GM23338 (cell line): ENCODE measurements around the gene PPM1F. TPM values are rescaled to one million over a fixed set of nuclear protein-coding genes. Genes with fewer than 3 reads are reported as not detected.

Experiments used
- ATAC-seq: fragments of 200-7000 bp; cut with Tn5 transposase; 3 replicates; pipeline ENCODE4 v1.9.1; 2020
- DNase-seq: peaks from one replicate; pipeline ENCODE4 v3.0.0-alpha.2; 2015; ENCODE audit warnings: low spot score
- H2AFZ ChIP-seq: fragments of 200-600 bp; sonication (generic); 2 replicates; pipeline ENCODE4 v1.8.0; 2016; ENCODE audit warnings: antibody characterized with exemption, mild to moderate bottlenecking, moderate library complexity
- H3F3A ChIP-seq: fragments of 200-600 bp; sonication (generic); replicated peaks from 2 replicates; pipeline ENCODE4 v1.8.0; 2017; ENCODE audit warnings: antibody characterized with exemption, mixed run types, low read depth
- H3K27ac ChIP-seq: fragments of 200-600 bp; sonication (generic); 2 replicates; pipeline ENCODE4 v1.6.1; 2016; ENCODE audit warnings: low read depth
- H3K27me3 ChIP-seq: fragments of 200-600 bp; sonication (generic); 2 replicates; pipeline ENCODE4 v1.8.0; 2016; ENCODE audit warnings: mild to moderate bottlenecking, mixed run types, moderate library complexity; ENCODE audit not compliant: insufficient read depth
- H3K36me3 ChIP-seq: fragments of 200-600 bp; sonication (generic); 2 replicates; pipeline ENCODE4 v1.8.0; 2016; ENCODE audit warnings: mild to moderate bottlenecking; ENCODE audit not compliant: insufficient read depth
- H3K4me1 ChIP-seq: fragments of 200-600 bp; sonication (generic); 2 replicates; pipeline ENCODE4 v1.8.0; 2016; ENCODE audit warnings: mild to moderate bottlenecking, moderate library complexity; ENCODE audit not compliant: insufficient read depth
- H3K4me2 ChIP-seq: fragments of 200-600 bp; sonication (generic); 2 replicates; pipeline ENCODE4 v1.7.1; 2017; ENCODE audit warnings: mixed run types
- H3K4me3 ChIP-seq: fragments of 200-600 bp; sonication (generic); 2 replicates; pipeline ENCODE4 v1.6.1; 2016; ENCODE audit warnings: mixed run types
- H3K79me2 ChIP-seq: fragments of 200-600 bp; sonication (generic); replicated peaks from 2 replicates; pipeline ENCODE4 v1.8.0; 2017; ENCODE audit warnings: mild to moderate bottlenecking; ENCODE audit not compliant: insufficient read depth
- H3K9me2 ChIP-seq: fragments of 200-600 bp; sonication (generic); 2 replicates; pipeline ENCODE4 v1.8.0; 2017; ENCODE audit not compliant: insufficient read depth
- H4K20me1 ChIP-seq: fragments of 200-600 bp; sonication (generic); replicated peaks from 2 replicates; pipeline ENCODE4 v1.8.0; 2017; ENCODE audit warnings: mild to moderate bottlenecking; ENCODE audit not compliant: insufficient read depth
- H3K27ac Mint-ChIP-seq: 2 replicates; pipeline ENCODE4 v1.8.0; 2020; ENCODE audit warnings: inconsistent platforms, mild to moderate bottlenecking, moderate library complexity, mixed read lengths
- H3K27me3 Mint-ChIP-seq: 3 replicates; pipeline ENCODE4 v1.8.0; 2022; ENCODE audit warnings: low read depth, mild to moderate bottlenecking, moderate library complexity, mixed read lengths, inconsistent platforms; ENCODE audit not compliant: insufficient read depth, poor library complexity
- H3K36me3 Mint-ChIP-seq: 3 replicates; pipeline ENCODE4 v1.8.0; 2021; ENCODE audit warnings: low read depth, mild to moderate bottlenecking, inconsistent platforms, moderate library complexity, mixed read lengths
- H3K4me1 Mint-ChIP-seq: 3 replicates; pipeline ENCODE4 v1.8.0; 2020; ENCODE audit warnings: mild to moderate bottlenecking, inconsistent platforms, mixed read lengths
- H3K4me3 Mint-ChIP-seq: 3 replicates; pipeline ENCODE4 v1.8.0; 2021; ENCODE audit warnings: moderate library complexity, mild to moderate bottlenecking, inconsistent platforms, mixed read lengths
- H3K9me3 Mint-ChIP-seq: 3 replicates; pipeline ENCODE4 v1.8.0; 2020; ENCODE audit warnings: moderate library complexity, mild to moderate bottlenecking, inconsistent platforms, mixed read lengths
- EZH2 ChIP-seq: fragments of 200-600 bp; sonication (generic); IDR thresholded peaks from one replicate; pipeline ENCODE4 v1.8.0; 2017; ENCODE audit warnings: antibody characterized with exemption, mild to moderate bottlenecking, low read depth; ENCODE audit not compliant: unreplicated experiment
- EZH2phosphoT487 ChIP-seq: fragments of 200-600 bp; sonication (generic); IDR thresholded peaks from one replicate; pipeline ENCODE4 v1.8.1; 2018; ENCODE audit warnings: antibody characterized with exemption; ENCODE audit not compliant: unreplicated experiment
- JUNB ChIP-seq: IDR thresholded peaks from one replicate; pipeline ENCODE4 v1.6.1; 2016; ENCODE audit warnings: antibody characterized with exemption; ENCODE audit not compliant: unreplicated experiment
- NANOG ChIP-seq: IDR thresholded peaks from 2 replicates; pipeline ENCODE4 v1.6.1; 2016; ENCODE audit warnings: antibody characterized with exemption, borderline replicate concordance
- POLR2AphosphoS5 ChIP-seq: IDR thresholded peaks from 2 replicates; pipeline ENCODE4 v1.6.1; 2016; ENCODE audit warnings: antibody characterized with exemption, low read depth
- STAT1 ChIP-seq: IDR thresholded peaks from one replicate; pipeline ENCODE4 v1.6.1; 2016; ENCODE audit warnings: antibody characterized with exemption; ENCODE audit not compliant: unreplicated experiment
- ZNF114 ChIP-seq: fragments of 250-450 bp; sonication (Bioruptor Pico); IDR thresholded peaks from 2 replicates; pipeline ENCODE4 v1.5.0; 2020; ENCODE audit warnings: mild to moderate bottlenecking, moderate library complexity
- ZNF331 ChIP-seq: fragments of 250-450 bp; sonication (Bioruptor Pico); IDR thresholded peaks from 2 replicates; pipeline ENCODE4 v1.5.0; 2020; ENCODE audit warnings: low read depth, mild to moderate bottlenecking, moderate library complexity
- polyA plus RNA-seq: library from polyadenylated mRNA; unstranded; fragments of >200 nt; fragmentation: Nextera tagmentation; extraction: Ambion mirVana; gene quantifications from 2 replicates; pipeline ENCODE4 v1.2.1, GENCODE V29; 2016
- total RNA-seq: library from RNA; depleted of rRNA; stranded (reverse); fragments of >200 nt; shearing (Covaris generic); gene quantifications from 2 replicates; pipeline ENCODE4 v1.2.3, GENCODE V29; 2014
- TF ChIP-seq, protein P1 (sequence below), 2 experiments: fragments of 200-600 bp in 1 of 2; sonication (generic) in 1 of 2; conservative IDR thresholded peaks; 2 replicates each; pipeline versions ENCODE4 v1.5.1 to v1.6.1; 2016 to 2017; ENCODE audit warnings: antibody characterized with exemption in 2 of 2, low read depth in 2 of 2, mild to moderate bottlenecking in 2 of 2, moderate library complexity in 1 of 2
- TF ChIP-seq, protein P2 (sequence below): IDR thresholded peaks from 2 replicates; pipeline ENCODE4 v1.6.1; 2016; ENCODE audit warnings: antibody characterized with exemption
- TF ChIP-seq, protein P3 (sequence below): fragments of 250-450 bp; sonication (Bioruptor Pico); IDR thresholded peaks from 2 replicates; pipeline ENCODE4 v1.5.0; 2020; ENCODE audit warnings: mild to moderate bottlenecking, moderate library complexity
- TF ChIP-seq, protein P4 (sequence below): IDR thresholded peaks from one replicate; pipeline ENCODE4 v1.6.1; 2018; ENCODE audit warnings: antibody characterized with exemption; ENCODE audit not compliant: unreplicated experiment

PPM1F gene
- total and polyA plus RNA-seq, 2 experiments from 2014 or later: 7.1 to 29.3 TPM

DNA sequence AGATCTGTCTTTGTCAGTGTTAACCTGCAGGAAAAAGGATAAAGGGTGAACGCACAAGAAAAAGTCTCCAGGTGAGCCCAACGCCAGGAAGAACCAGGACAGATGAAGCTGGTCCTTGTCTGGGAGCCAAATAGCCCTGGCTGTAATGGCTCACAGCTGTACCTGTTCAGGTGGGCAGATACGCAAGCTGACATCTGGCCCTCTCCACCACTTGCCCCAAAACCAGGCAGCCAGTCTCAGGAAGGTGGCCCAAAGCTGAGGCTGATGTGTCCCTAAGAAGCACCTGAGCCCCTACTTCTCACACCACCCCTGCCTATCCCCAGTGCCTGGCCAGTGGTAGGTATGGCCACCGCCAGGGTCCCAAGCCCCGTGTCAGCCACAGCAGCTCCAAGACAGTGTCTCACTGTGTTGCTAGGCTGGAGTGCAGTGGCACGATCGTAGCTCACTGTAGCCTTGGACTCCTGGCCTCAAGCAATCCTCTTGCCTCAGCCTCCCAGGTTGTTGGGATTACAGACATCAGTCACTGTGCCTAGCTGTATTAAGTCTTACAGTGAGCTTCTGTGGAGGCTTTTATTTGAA lies 15.1 kb upstream of the PPM1F start:
- H3K4me1 ChIP-seq: no peaks in the 10 kb centered on the region
- H3K9me3 Mint-ChIP-seq: peaks cover 4% of the 10 kb centered on the region; the same call in 2 of the 3 replicates
- H3K9me2 ChIP-seq: no peaks in the 10 kb centered on the region
- no peak overlapping the region for H3K27ac Mint-ChIP-seq
- H3K27me3 ChIP-seq: no peaks in the 10 kb centered on the region
- H3F3A ChIP-seq: no peaks in the 10 kb centered on the region
- peaks cover 12% of the 10 kb centered on the region for H3K27me3 Mint-ChIP-seq
- H3K27ac ChIP-seq: no peak overlapping the region
- ATAC-seq: no peak
- H3K36me3 Mint-ChIP-seq: peaks cover 84% of the 10 kb centered on the region
- DNase-seq: no peak
- H2AFZ ChIP-seq: no peak overlapping the region
- H3K4me2 ChIP-seq: no peak overlapping the region
- H3K79me2 ChIP-seq: no peaks in the 10 kb centered on the region
- H3K4me3 Mint-ChIP-seq: no peak overlapping the region
- H4K20me1 ChIP-seq: peaks cover 6% of the 10 kb centered on the region; the same call in 1 of the 2 replicates
- no peak overlapping the region for H3K4me3 ChIP-seq
- H3K36me3 ChIP-seq: peaks cover 14% of the 10 kb centered on the region; the same call in 1 of the 2 replicates
- TF ChIP-seq ZNF331: no peak
- TF ChIP-seq, protein P1, sequence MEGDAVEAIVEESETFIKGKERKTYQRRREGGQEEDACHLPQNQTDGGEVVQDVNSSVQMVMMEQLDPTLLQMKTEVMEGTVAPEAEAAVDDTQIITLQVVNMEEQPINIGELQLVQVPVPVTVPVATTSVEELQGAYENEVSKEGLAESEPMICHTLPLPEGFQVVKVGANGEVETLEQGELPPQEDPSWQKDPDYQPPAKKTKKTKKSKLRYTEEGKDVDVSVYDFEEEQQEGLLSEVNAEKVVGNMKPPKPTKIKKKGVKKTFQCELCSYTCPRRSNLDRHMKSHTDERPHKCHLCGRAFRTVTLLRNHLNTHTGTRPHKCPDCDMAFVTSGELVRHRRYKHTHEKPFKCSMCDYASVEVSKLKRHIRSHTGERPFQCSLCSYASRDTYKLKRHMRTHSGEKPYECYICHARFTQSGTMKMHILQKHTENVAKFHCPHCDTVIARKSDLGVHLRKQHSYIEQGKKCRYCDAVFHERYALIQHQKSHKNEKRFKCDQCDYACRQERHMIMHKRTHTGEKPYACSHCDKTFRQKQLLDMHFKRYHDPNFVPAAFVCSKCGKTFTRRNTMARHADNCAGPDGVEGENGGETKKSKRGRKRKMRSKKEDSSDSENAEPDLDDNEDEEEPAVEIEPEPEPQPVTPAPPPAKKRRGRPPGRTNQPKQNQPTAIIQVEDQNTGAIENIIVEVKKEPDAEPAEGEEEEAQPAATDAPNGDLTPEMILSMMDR (conservative IDR thresholded peaks at IDR 0.05; ENCODE audit: low read depth in 2 of 2): no peak
- TF ChIP-seq, protein P2, sequence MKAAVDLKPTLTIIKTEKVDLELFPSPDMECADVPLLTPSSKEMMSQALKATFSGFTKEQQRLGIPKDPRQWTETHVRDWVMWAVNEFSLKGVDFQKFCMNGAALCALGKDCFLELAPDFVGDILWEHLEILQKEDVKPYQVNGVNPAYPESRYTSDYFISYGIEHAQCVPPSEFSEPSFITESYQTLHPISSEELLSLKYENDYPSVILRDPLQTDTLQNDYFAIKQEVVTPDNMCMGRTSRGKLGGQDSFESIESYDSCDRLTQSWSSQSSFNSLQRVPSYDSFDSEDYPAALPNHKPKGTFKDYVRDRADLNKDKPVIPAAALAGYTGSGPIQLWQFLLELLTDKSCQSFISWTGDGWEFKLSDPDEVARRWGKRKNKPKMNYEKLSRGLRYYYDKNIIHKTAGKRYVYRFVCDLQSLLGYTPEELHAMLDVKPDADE: no peak
- TF ChIP-seq, protein P3, sequence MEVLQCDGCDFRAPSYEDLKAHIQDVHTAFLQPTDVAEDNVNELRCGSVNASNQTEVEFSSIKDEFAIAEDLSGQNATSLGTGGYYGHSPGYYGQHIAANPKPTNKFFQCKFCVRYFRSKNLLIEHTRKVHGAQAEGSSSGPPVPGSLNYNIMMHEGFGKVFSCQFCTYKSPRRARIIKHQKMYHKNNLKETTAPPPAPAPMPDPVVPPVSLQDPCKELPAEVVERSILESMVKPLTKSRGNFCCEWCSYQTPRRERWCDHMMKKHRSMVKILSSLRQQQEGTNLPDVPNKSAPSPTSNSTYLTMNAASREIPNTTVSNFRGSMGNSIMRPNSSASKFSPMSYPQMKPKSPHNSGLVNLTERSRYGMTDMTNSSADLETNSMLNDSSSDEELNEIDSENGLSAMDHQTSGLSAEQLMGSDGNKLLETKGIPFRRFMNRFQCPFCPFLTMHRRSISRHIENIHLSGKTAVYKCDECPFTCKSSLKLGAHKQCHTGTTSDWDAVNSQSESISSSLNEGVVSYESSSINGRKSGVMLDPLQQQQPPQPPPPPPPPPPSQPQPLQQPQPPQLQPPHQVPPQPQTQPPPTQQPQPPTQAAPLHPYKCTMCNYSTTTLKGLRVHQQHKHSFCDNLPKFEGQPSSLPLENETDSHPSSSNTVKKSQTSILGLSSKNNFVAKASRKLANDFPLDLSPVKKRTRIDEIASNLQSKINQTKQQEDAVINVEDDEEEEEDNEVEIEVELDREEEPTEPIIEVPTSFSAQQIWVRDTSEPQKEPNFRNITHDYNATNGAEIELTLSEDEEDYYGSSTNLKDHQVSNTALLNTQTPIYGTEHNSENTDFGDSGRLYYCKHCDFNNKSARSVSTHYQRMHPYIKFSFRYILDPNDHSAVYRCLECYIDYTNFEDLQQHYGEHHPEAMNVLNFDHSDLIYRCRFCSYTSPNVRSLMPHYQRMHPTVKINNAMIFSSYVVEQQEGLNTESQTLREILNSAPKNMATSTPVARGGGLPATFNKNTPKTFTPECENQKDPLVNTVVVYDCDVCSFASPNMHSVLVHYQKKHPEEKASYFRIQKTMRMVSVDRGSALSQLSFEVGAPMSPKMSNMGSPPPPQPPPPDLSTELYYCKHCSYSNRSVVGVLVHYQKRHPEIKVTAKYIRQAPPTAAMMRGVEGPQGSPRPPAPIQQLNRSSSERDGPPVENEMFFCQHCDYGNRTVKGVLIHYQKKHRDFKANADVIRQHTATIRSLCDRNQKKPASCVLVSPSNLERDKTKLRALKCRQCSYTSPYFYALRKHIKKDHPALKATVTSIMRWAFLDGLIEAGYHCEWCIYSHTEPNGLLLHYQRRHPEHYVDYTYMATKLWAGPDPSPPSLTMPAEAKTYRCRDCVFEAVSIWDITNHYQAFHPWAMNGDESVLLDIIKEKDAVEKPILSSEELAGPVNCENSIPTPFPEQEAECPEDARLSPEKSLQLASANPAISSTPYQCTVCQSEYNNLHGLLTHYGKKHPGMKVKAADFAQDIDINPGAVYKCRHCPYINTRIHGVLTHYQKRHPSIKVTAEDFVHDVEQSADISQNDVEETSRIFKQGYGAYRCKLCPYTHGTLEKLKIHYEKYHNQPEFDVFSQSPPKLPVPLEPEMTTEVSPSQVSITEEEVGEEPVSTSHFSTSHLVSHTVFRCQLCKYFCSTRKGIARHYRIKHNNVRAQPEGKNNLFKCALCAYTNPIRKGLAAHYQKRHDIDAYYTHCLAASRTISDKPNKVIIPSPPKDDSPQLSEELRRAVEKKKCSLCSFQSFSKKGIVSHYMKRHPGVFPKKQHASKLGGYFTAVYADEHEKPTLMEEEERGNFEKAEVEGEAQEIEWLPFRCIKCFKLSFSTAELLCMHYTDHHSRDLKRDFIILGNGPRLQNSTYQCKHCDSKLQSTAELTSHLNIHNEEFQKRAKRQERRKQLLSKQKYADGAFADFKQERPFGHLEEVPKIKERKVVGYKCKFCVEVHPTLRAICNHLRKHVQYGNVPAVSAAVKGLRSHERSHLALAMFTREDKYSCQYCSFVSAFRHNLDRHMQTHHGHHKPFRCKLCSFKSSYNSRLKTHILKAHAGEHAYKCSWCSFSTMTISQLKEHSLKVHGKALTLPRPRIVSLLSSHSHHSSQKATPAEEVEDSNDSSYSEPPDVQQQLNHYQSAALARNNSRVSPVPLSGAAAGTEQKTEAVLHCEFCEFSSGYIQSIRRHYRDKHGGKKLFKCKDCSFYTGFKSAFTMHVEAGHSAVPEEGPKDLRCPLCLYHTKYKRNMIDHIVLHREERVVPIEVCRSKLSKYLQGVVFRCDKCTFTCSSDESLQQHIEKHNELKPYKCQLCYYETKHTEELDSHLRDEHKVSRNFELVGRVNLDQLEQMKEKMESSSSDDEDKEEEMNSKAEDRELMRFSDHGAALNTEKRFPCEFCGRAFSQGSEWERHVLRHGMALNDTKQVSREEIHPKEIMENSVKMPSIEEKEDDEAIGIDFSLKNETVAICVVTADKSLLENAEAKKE (CRISPR knock-in tag): no peak
- TF ChIP-seq STAT1: no peak
- TF ChIP-seq ZNF114 (CRISPR knock-in tag): no peak
- TF ChIP-seq, protein P4, sequence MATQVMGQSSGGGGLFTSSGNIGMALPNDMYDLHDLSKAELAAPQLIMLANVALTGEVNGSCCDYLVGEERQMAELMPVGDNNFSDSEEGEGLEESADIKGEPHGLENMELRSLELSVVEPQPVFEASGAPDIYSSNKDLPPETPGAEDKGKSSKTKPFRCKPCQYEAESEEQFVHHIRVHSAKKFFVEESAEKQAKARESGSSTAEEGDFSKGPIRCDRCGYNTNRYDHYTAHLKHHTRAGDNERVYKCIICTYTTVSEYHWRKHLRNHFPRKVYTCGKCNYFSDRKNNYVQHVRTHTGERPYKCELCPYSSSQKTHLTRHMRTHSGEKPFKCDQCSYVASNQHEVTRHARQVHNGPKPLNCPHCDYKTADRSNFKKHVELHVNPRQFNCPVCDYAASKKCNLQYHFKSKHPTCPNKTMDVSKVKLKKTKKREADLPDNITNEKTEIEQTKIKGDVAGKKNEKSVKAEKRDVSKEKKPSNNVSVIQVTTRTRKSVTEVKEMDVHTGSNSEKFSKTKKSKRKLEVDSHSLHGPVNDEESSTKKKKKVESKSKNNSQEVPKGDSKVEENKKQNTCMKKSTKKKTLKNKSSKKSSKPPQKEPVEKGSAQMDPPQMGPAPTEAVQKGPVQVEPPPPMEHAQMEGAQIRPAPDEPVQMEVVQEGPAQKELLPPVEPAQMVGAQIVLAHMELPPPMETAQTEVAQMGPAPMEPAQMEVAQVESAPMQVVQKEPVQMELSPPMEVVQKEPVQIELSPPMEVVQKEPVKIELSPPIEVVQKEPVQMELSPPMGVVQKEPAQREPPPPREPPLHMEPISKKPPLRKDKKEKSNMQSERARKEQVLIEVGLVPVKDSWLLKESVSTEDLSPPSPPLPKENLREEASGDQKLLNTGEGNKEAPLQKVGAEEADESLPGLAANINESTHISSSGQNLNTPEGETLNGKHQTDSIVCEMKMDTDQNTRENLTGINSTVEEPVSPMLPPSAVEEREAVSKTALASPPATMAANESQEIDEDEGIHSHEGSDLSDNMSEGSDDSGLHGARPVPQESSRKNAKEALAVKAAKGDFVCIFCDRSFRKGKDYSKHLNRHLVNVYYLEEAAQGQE: no peak
- no peak for TF ChIP-seq POLR2AphosphoS5
- no peak for TF ChIP-seq EZH2
- TF ChIP-seq EZH2phosphoT487: no peak
- TF ChIP-seq JUNB: no peak
- TF ChIP-seq NANOG: no peak
- no peaks in the 10 kb centered on the region for H3K4me1 Mint-ChIP-seq
